Gastrocnemius medialis (tissue), 4 donors: ENCODE data around the gene SEMA4C. TPM values are rescaled to one million over a fixed set of nuclear protein-coding genes. Genes with fewer than 3 reads are reported as not detected.
A peak's percentile ranks its signal among the peaks of the same experiment; 100 is the strongest.

Experiments
- ATAC-seq, 2 donors: fragments of 150-250 bp; one replicate each; pipeline ENCODE4 v1.9.1; 2016
- DNase-seq, 2 donors: peaks; one replicate each; pipeline ENCODE4 v3.0.0-alpha.2; 2019
- H3K27ac ChIP-seq, 4 donors: fragments of 200-600 bp; sonication (generic); 1 replicate in 1 of 4; 2 replicates in 3 of 4; pipeline ENCODE4 v1.5.1; 2016 to 2018; ENCODE audit warnings: mild to moderate bottlenecking in 2 of 4, moderate library complexity in 1 of 4
- H3K27me3 ChIP-seq, 3 donors: fragments of 200-600 bp; sonication (generic) in 2 of 3; 1 replicate in 1 of 3; 2 replicates in 2 of 3; pipeline versions ENCODE4 v1.5.1 to v1.6.0; 2016 to 2019; ENCODE audit warnings: mild to moderate bottlenecking in 1 of 3, moderate library complexity in 1 of 3
- H3K36me3 ChIP-seq, 2 donors: fragments of 200-600 bp; sonication (generic) in 1 of 2; one replicate each; pipeline ENCODE4 v1.5.1; 2017 to 2018
- H3K4me1 ChIP-seq, 2 donors: fragments of 200-600 bp; sonication (generic) in 1 of 2; one replicate each; pipeline ENCODE4 v1.5.1; 2016 to 2017; ENCODE audit warnings: mild to moderate bottlenecking in 2 of 2
- H3K4me3 ChIP-seq, 4 donors: fragments of 200-600 bp; sonication (generic) in 3 of 4; 1 replicate in 1 of 4; 2 replicates in 3 of 4; pipeline ENCODE4 v1.5.1; 2016 to 2019; ENCODE audit warnings: mild to moderate bottlenecking in 2 of 4
- H3K9me3 ChIP-seq, 3 donors: fragments of 200-600 bp; sonication (generic) in 2 of 3; 1 replicate in 1 of 3; 2 replicates in 2 of 3; pipeline ENCODE4 v1.5.1; 2016 to 2019
- POLR2A ChIP-seq, 2 donors: fragments of 450-650 bp; IDR thresholded peaks; one replicate each; pipeline ENCODE4 v1.6.1; 2017; ENCODE audit warnings: antibody characterized with exemption in 2 of 2, mild to moderate bottlenecking in 2 of 2, moderate library complexity in 2 of 2
- in situ Hi-C, 4 donors: fragments of 200-750 bp; cut with MboI; loops; one replicate each; pipeline versions ENCODE4 v1.15.0 to v1.8.0; 2017; ENCODE audit warnings: low sequenced_read_pairs in 4 of 4
- intact Hi-C: fragments of 100-400 bp; cut with DNase I; formaldehyde crosslinking; loops from one replicate; pipeline ENCODE4 v1.15.1; 2023; ENCODE audit warnings: low total_unique reads
- total RNA-seq, 4 donors: library from RNA; depleted of rRNA; stranded (reverse); fragments of >200 nt; gene quantifications; one replicate each; pipeline versions ENCODE4 v1.1.0 to v1.2.3, GENCODE V29; 2016
- TF ChIP-seq, protein P1 (sequence below), 5 experiments: fragments of 450-650 bp in 3 of 5; fragments of 200-600 bp in 2 of 5; sonication (generic) in 2 of 5; IDR thresholded peaks in 4 of 5; conservative IDR thresholded peaks in 1 of 5; 1 replicate in 4 of 5; 2 replicates in 1 of 5; pipeline ENCODE4 v1.5.1; 2016 to 2019; ENCODE audit warnings: antibody characterized with exemption in 5 of 5, mild to moderate bottlenecking in 3 of 5, moderate library complexity in 3 of 5

Gene SEMA4C
- total RNA-seq, 4 donors from 2014 or later = 3.2 to 8.6 (median 6.5) TPM

DNA sequence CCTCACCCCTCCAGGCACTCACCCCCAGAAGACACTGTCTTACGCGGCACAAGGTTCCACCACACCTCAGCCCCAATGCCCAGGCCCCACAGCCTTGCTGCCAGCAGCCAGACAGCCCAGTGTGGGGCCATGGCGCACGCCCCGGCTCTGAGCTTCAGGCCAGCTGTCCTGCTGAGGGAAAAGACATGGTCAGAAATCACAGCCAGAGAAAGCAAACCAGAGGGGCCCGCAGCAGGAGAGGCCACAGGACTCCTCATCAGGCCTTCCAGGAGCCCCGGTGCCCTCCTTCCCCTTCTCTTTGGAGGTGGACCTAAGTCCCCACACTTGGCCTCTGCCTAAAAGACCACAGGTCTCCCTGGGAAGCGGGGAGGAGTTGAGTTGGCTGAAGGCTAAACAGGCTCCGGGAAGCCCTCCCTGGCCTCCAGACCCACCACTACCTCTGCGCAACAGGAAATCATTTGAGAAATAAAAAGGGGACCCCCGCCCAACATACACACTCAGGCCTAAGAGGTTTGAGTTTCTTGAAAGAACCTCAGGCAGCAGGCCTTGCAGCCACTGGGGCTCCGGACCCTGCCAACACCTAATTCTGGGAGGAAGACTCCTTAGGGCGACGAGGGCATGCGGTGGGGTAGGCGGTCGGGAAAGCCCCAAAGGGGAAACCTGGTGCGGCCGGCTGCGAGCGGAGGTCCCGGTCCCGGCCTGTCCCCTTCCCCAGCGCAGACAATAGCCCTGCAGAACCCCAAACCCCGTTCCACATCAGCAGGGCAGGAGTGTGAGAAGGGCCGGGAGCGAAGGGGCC lies 1.9 kb downstream of the SEMA4C start:
- in situ Hi-C loops (no loop called here), intact Hi-C loops (loop anchor here (2.0 kb wide), 1 partner anchor 39 kb away; no protein-coding TSS in a partner anchor)
- Histone ChIP-seq H3K27ac (peak overlapping the region; percentile 86 to 90 (median 87)), H3K36me3 (peaks cover 0 to 26% of the 10 kb centered on the region in 2 donors), H3K9me3 (no peaks in the 10 kb centered on the region), H3K27me3 (no peaks in the 10 kb centered on the region), H3K4me1 (peaks cover 18 to 22% of the 10 kb centered on the region in 2 donors), H3K4me3 (peak overlapping the region; percentile 74 to 95 (median 80))
- TF ChIP-seq, protein P1, sequence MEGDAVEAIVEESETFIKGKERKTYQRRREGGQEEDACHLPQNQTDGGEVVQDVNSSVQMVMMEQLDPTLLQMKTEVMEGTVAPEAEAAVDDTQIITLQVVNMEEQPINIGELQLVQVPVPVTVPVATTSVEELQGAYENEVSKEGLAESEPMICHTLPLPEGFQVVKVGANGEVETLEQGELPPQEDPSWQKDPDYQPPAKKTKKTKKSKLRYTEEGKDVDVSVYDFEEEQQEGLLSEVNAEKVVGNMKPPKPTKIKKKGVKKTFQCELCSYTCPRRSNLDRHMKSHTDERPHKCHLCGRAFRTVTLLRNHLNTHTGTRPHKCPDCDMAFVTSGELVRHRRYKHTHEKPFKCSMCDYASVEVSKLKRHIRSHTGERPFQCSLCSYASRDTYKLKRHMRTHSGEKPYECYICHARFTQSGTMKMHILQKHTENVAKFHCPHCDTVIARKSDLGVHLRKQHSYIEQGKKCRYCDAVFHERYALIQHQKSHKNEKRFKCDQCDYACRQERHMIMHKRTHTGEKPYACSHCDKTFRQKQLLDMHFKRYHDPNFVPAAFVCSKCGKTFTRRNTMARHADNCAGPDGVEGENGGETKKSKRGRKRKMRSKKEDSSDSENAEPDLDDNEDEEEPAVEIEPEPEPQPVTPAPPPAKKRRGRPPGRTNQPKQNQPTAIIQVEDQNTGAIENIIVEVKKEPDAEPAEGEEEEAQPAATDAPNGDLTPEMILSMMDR (IDR thresholded peaks at IDR 0.05 in 4 of 5, conservative IDR thresholded peaks at IDR 0.05 in 1 of 5) = no peak
- TF ChIP-seq POLR2A (IDR thresholded peaks at IDR 0.05) = no peak
- no peak for ATAC-seq
- DNase-seq = no peak

DNA sequence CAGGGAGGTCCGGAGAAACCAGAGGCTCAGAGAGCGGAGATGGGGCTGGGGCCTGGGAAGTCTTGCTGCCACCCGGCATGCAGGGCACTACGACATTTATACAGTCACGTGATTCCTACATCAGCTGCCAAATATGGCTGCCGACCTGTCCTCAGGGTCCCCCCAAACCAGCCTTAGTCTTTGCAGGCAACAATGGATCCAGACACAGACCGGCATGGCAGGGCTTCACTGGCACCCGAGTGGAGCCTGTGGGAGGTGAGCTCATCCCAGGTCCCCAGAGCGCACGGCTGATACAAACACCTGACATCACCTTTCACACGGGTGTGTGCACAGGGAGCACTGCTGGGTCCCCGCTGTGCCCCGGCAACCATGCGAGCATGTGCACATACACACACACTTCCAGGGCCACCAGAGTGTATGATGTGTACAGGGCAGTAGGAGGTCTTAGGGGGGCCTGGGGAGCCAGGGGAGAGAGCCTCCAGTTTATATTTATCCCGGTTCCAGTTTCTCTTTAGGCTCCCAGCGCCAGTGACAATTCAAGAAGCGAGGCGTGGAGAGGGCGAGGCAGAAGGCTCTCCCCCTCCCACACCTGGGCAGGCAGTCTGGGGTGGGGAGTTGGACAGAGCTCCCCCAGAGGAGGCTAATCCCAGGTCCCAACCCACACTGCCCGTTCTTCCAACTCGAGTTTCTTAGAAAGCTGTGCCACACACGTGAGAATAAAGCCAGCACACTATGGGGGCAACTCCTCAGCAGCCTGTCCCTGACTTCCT lies 2.7 kb downstream of the SEMA4C start:
- intact Hi-C loops = no loop called here
- no peaks in the 10 kb centered on the region for H3K27me3 ChIP-seq

DNA sequence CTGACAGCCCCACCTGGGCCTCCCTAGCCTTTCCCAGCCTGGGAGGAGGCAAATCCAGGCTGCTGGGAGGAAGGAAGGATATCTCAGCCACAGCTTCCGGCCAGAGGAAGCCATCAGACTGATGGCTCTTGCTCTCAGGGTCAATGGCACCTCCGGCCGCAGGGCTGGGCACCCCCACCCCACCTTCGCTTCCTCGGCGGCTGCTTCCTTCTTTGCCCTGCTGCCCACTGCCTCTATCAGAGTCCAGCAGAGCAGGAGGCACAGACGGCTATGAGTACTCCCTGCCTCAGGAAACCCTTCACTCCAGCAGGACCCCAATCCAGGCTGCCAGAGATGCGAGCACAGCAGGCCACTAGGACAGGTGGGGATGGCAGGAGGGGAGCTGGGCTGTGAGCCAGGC lies 3.3 kb downstream of the SEMA4C start:
- DNase-seq = no peak
- H3K27me3 ChIP-seq = no peaks in the 10 kb centered on the region
- peaks cover 0 to 31% of the 10 kb centered on the region in 2 donors for H3K36me3 ChIP-seq
- intact Hi-C loops (no loop called here), in situ Hi-C loops (no loop called here)
- H3K27ac ChIP-seq = peak overlapping the region; percentile 7 to 88 (median 48)
- TF ChIP-seq, protein P1 (IDR thresholded peaks at IDR 0.05 in 4 of 5, conservative IDR thresholded peaks at IDR 0.05 in 1 of 5) = no peak
- TF ChIP-seq POLR2A (IDR thresholded peaks at IDR 0.05) = no peak
- no peak for ATAC-seq
- H3K4me1 ChIP-seq = peaks cover 14 to 17% of the 10 kb centered on the region in 2 donors
- no peak overlapping the region for H3K4me3 ChIP-seq
- H3K9me3 ChIP-seq = no peaks in the 10 kb centered on the region

More for the DNA sequence above, 2.7 kb downstream of the SEMA4C start:
- ATAC-seq (no peak), DNase-seq (no peak)
- Histone ChIP-seq H3K27ac (peak overlapping the region; percentile 86 to 90 (median 87)), H3K4me3 (peak overlapping the region in 3 of 4 donors; percentile 74 to 95 (median 86)), H3K4me1 (peaks cover 14 to 17% of the 10 kb centered on the region in 2 donors), H3K36me3 (peaks cover 0 to 28% of the 10 kb centered on the region in 2 donors), H3K9me3 (no peaks in the 10 kb centered on the region)
- TF ChIP-seq, protein P1 (IDR thresholded peaks at IDR 0.05 in 4 of 5, conservative IDR thresholded peaks at IDR 0.05 in 1 of 5) = no peak
- no peak for TF ChIP-seq POLR2A (IDR thresholded peaks at IDR 0.05)
- in situ Hi-C loops = no loop called here

DNA sequence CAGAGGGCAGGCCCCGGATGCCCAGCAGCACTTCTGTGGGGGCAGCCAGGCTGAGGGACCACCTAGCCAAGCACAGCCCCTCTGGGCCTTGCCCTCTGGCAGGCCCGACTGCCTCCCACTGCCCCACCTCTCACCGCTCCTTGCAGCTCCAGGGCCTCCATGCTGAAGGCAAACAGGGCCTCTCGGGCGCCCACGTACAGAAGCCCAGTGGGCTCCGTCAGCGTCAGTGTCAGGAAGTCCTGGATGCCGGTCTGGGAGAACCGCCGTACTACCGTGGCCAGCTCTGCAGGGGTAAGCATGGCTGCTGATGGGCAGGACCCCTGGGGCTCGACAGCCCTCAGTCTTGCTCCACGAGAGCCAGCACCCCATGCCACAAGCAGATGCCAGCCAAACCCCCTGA lies 3.7 kb downstream of the SEMA4C start:
- Histone ChIP-seq H3K27ac (peak overlapping the region in 1 of 4 donors; percentile 88), H3K36me3 (peaks cover 0 to 36% of the 10 kb centered on the region in 2 donors), H3K4me3 (no peak overlapping the region), H3K4me1 (peaks cover 14 to 17% of the 10 kb centered on the region in 2 donors), H3K9me3 (no peaks in the 10 kb centered on the region), H3K27me3 (no peaks in the 10 kb centered on the region)
- intact Hi-C loops = no loop called here
- no peak for TF ChIP-seq POLR2A (IDR thresholded peaks at IDR 0.05)
- TF ChIP-seq, protein P1 (IDR thresholded peaks at IDR 0.05 in 4 of 5, conservative IDR thresholded peaks at IDR 0.05 in 1 of 5) = no peak
- DNase-seq (no peak), ATAC-seq (no peak)
- in situ Hi-C loops = no loop called here
